Transverse colon (tissue), 3 donors: Measurements from ENCODE around the gene MED26.

ENCODE experiments used
- CTCF ChIP-seq, 5 experiments: fragments of 200-600 bp in 3 of 5; fragments of 450-650 bp in 2 of 5; sonication (generic) in 3 of 5; IDR thresholded peaks; 1 replicate in 2 of 5; 2 replicates in 3 of 5; pipeline ENCODE4 v1.5.1; 2016 to 2017; ENCODE audit warnings: antibody characterized with exemption in 5 of 5, inconsistent platforms in 3 of 5, mild to moderate bottlenecking in 2 of 5, moderate library complexity in 1 of 5
- POLR2A ChIP-seq: fragments of 450-650 bp; IDR thresholded peaks from one replicate; pipeline ENCODE4 v1.6.1; 2016; ENCODE audit warnings: antibody characterized with exemption, mild to moderate bottlenecking, moderate library complexity

- TF ChIP-seq CTCF (IDR thresholded peaks at IDR 0.05) (no peak), POLR2A (no peak)
Measured at GRCh38 chr19:16569609-16570320, 58.2 kb downstream of the MED26 start.
